Endothelial cell of umbilical vein (primary cell): ENCODE results near the gene SPRYD7. TPM values are rescaled to one million over a fixed set of nuclear protein-coding genes. Genes with fewer than 3 reads are reported as not detected.

Experiments used
- BruUV-seq: library from RNA; stranded (reverse); fragments of 400-500 nt; replicated peaks from 2 replicates; lab custom pipeline; 2021; lab: Mats Ljungman, UMichigan
- CTCF ChIA-PET: fragments of 300-600, 350-600 bp; sonication (Branson Sonifier 250); formaldehyde crosslinking; loops from one replicate; lab custom pipeline; 2021; ENCODE audit warnings: antibody characterized with exemption, inconsistent platforms; lab: Charles Lee
- POLR2A ChIA-PET: fragments of 300-600, 350-600 bp; sonication (Branson Sonifier 250); formaldehyde crosslinking; loops from one replicate; lab custom pipeline; 2021; ENCODE audit warnings: antibody characterized with exemption, inconsistent platforms; lab: Charles Lee
- DNase-seq: peaks from one replicate; pipeline ENCODE4 v3.0.0-alpha.2; 2011; ENCODE audit warnings: low read depth, low spot score
- FAIRE-seq: peaks from 2 replicates; lab custom pipeline; 2011; peaks lifted over from hg19 to GRCh38; lab: Jason Lieb, UNC
- H2AFZ ChIP-seq: 2 replicates; pipeline ENCODE4 v1.6.0; 2012; ENCODE audit warnings: low read depth, low read length, control low read depth, inconsistent platforms
- H3K27ac ChIP-seq: 2 replicates; pipeline ENCODE4 v1.5.1; 2011; ENCODE audit warnings: low read depth, mild to moderate bottlenecking, control low read depth, low read length, moderate library complexity; ENCODE audit not compliant: insufficient read depth
- H3K27me3 ChIP-seq, 2 experiments: 2 replicates each; pipeline versions ENCODE4 v1.6.0 to v1.6.1; 2011; ENCODE audit warnings: low read length in 2 of 2, mixed read lengths in 1 of 2; ENCODE audit not compliant: control insufficient read depth in 2 of 2, insufficient read depth in 2 of 2
- H3K36me3 ChIP-seq, 2 experiments: 2 replicates in 1 of 2; 3 replicates in 1 of 2; pipeline ENCODE4 v1.5.1; 2011; ENCODE audit warnings: low read length in 2 of 2, mild to moderate bottlenecking in 1 of 2, moderate library complexity in 1 of 2; ENCODE audit not compliant: control insufficient read depth in 2 of 2, insufficient read depth in 2 of 2; ENCODE audit errors: extremely low read depth in 1 of 2
- H3K4me1 ChIP-seq: 3 replicates; pipeline ENCODE4 v1.5.1; 2011; ENCODE audit warnings: mild to moderate bottlenecking, low read length; ENCODE audit not compliant: control insufficient read depth, insufficient read depth; ENCODE audit errors: extremely low read depth
- H3K4me2 ChIP-seq: 2 replicates; pipeline ENCODE4 v1.6.1; 2011; ENCODE audit warnings: low read length, control low read depth, mixed read lengths; ENCODE audit not compliant: insufficient read depth
- H3K4me3 ChIP-seq, 3 experiments: fragments of 200-600 bp in 1 of 3; sonication (generic), shearing (Covaris generic) in 1 of 3; replicated peaks in 1 of 3; 2 replicates each; pipeline ENCODE4 v1.5.1; 2011 to 2016; ENCODE audit warnings: control low read depth in 3 of 3, low read length in 3 of 3, mild to moderate bottlenecking in 2 of 3, inconsistent platforms in 1 of 3, low read depth in 1 of 3, moderate library complexity in 1 of 3; ENCODE audit not compliant: insufficient read depth in 1 of 3
- H3K79me2 ChIP-seq: 2 replicates; pipeline ENCODE4 v1.6.0; 2012; ENCODE audit warnings: low read length, inconsistent platforms; ENCODE audit not compliant: control insufficient read depth, insufficient read depth
- H3K9ac ChIP-seq: replicated peaks from 2 replicates; pipeline ENCODE3; 2011; ENCODE audit warnings: low read length, control low read depth; ENCODE audit not compliant: insufficient read depth; ENCODE audit errors: extremely low read depth
- H3K9me1 ChIP-seq: replicated peaks from 3 replicates; pipeline ENCODE4 v1.6.0; 2011; ENCODE audit warnings: mild to moderate bottlenecking, low read length; ENCODE audit not compliant: control insufficient read depth, insufficient read depth; ENCODE audit errors: extremely low read depth
- H3K9me3 ChIP-seq: replicated peaks from 2 replicates; pipeline ENCODE4 v1.5.1; 2012; ENCODE audit warnings: low read length, inconsistent platforms; ENCODE audit not compliant: control insufficient read depth, insufficient read depth
- H4K20me1 ChIP-seq: replicated peaks from 2 replicates; pipeline ENCODE3; 2011; ENCODE audit warnings: mild to moderate bottlenecking, low read length; ENCODE audit not compliant: control insufficient read depth, insufficient read depth; ENCODE audit errors: extremely low read depth
- CTCF ChIP-seq, 2 donors: IDR thresholded peaks; 1 replicate in 1 of 2; 2 replicates in 1 of 2; pipeline ENCODE4 v1.5.1; 2011; ENCODE audit warnings: low read length in 2 of 2, mild to moderate bottlenecking in 2 of 2, moderate library complexity in 2 of 2, control low read depth in 1 of 2, inconsistent platforms in 1 of 2, low read depth in 1 of 2; ENCODE audit not compliant: insufficient read depth in 1 of 2; ENCODE audit errors: extremely low read depth in 1 of 2
- EZH2 ChIP-seq: IDR thresholded peaks from 2 replicates; pipeline ENCODE4 v1.6.1; 2012; ENCODE audit warnings: borderline replicate concordance, low read depth, mild to moderate bottlenecking, moderate library complexity, low read length, inconsistent platforms; ENCODE audit not compliant: severe bottlenecking
- FOS ChIP-seq: IDR thresholded peaks from 2 replicates; pipeline ENCODE4 v1.6.1; 2011; ENCODE audit warnings: mild to moderate bottlenecking, low read length, moderate library complexity, borderline replicate concordance; ENCODE audit not compliant: insufficient read depth
- GATA2 ChIP-seq: IDR thresholded peaks from 2 replicates; pipeline ENCODE4 v1.7.0; 2011; ENCODE audit warnings: low read depth, mild to moderate bottlenecking, moderate library complexity, mixed read lengths, low read length; ENCODE audit not compliant: insufficient read length, insufficient read depth
- JUN ChIP-seq: IDR thresholded peaks from 2 replicates; pipeline ENCODE4 v1.6.1; 2011; ENCODE audit warnings: borderline replicate concordance, low read depth; ENCODE audit not compliant: insufficient read length, insufficient read depth
- MAX ChIP-seq: IDR thresholded peaks from 2 replicates; pipeline ENCODE4 v1.6.1; 2011; ENCODE audit not compliant: insufficient read depth, insufficient read length
- MYC ChIP-seq: IDR thresholded peaks from one replicate; pipeline ENCODE4 v1.6.1; 2011; ENCODE audit warnings: mild to moderate bottlenecking, low read depth, low read length
- POLR2A ChIP-seq: IDR thresholded peaks from 2 replicates; pipeline ENCODE4 v1.6.1; 2012; ENCODE audit warnings: low read depth, mild to moderate bottlenecking, control low read depth, low read length
- POLR2AphosphoS5 ChIP-seq: IDR thresholded peaks from 2 replicates; pipeline ENCODE4 v1.6.1; 2012; ENCODE audit warnings: low read depth, mild to moderate bottlenecking, control low read depth, low read length, moderate library complexity; ENCODE audit not compliant: insufficient read depth
- dilution Hi-C: fragments of 300-500 bp; cut with MboI; formaldehyde crosslinking; loops from one replicate; pipeline ENCODE4 v1.15.0; 2019; ENCODE audit warnings: low sequenced_read_pairs; ENCODE audit not compliant: extremely low pct_ligation_motif_present
- intact Hi-C: fragments of 100-400 bp; cut with micrococcal nuclease; formaldehyde crosslinking; loops from one replicate; pipeline ENCODE4 v1.10.0; 2022
- polyA plus RNA-seq, 4 experiments: library from polyadenylated mRNA; depleted of rRNA in 3 of 4; stranded (reverse) in 3 of 4; unstranded in 1 of 4; fragments of >200 nt; gene quantifications; 2 replicates each; pipeline versions ENCODE4 v1.2.1 to v1.2.3, GENCODE V29; 2011 to 2012; ENCODE audit warnings: missing spikeins in 1 of 4
- total RNA-seq: library from RNA; stranded (reverse); gene quantifications from 2 replicates; pipeline ENCODE4 v1.2.3, GENCODE V29; 2021

SPRYD7 gene
- total and polyA plus RNA-seq, 2 donors (not counting 3 experiments of a cell fraction or from before 2014, with no cell fraction given), result 2.9 to 7.5 TPM

- Histone ChIP-seq H3K9me1 (no peaks in the 10 kb centered on the region), H3K27me3 (peaks cover 0 to 2% of the 10 kb centered on the region in 2 experiments), H3K9ac (no peak overlapping the region), H4K20me1 (no peaks in the 10 kb centered on the region), H2AFZ (no peak overlapping the region), H3K27ac (no peak overlapping the region), H3K4me1 (peaks cover 8% of the 10 kb centered on the region), H3K4me2 (no peak overlapping the region), H3K79me2 (peaks cover 3% of the 10 kb centered on the region), H3K9me3 (no peaks in the 10 kb centered on the region), H3K36me3 (no peaks in the 10 kb centered on the region), H3K4me3 (no peak overlapping the region)
- POLR2A ChIA-PET, result no interaction called here
- no peak for TF ChIP-seq EZH2
- TF ChIP-seq CTCF (IDR thresholded peaks at IDR 0.05; ENCODE audit: extremely low read depth in 1 of 2, insufficient read depth in 1 of 2, low read depth in 1 of 2, low read length in 2 of 2), result no peak
- TF ChIP-seq POLR2A, result no peak
- no peak for TF ChIP-seq GATA2
- no peak for TF ChIP-seq MYC
- TF ChIP-seq POLR2AphosphoS5, result no peak
- no peak for TF ChIP-seq FOS
- TF ChIP-seq MAX, result no peak
- TF ChIP-seq JUN, result no peak
- FAIRE-seq (no peak), DNase-seq (no peak)
- intact Hi-C loops, result loop anchor here (5.0 kb wide), 1 partner anchor 272 kb away; no protein-coding TSS in a partner anchor
- dilution Hi-C loops, result no loop called here
- CTCF ChIA-PET, result interaction anchor here (1.2 to 1.5 kb wide), 3 partner anchors 11 to 37 kb away, joined by 3 read pairs; no protein-coding TSS in a partner anchor
- BruUV-seq, result no TSS peak
Measured at GRCh38 chr13:49939321-49939720, 3.2 kb upstream of the SPRYD7 start.
